RWPE1 (cell line): ENCODE measurements around the gene NUP205.

Experiments used
- CTCF ChIA-PET: fragments of 350-600 bp; sonication (Branson Sonifier 250); formaldehyde crosslinking; extraction: SDS; loops from one replicate; lab custom pipeline; 2021; lab: Yijun Ruan, JAX
- POLR2A ChIA-PET: fragments of 400-600 bp; formaldehyde crosslinking; extraction: SDS; loops from one replicate; lab custom pipeline; 2020; ENCODE audit warnings: antibody characterized with exemption; ENCODE audit not compliant: low non-redundant PET; lab: Yijun Ruan, JAX
- DNase-seq: peaks from one replicate; pipeline ENCODE4 v3.0.0; 2012; ENCODE audit warnings: low spot score
- H3K27ac ChIP-seq: fragments of 450-650 bp; 2 replicates; pipeline ENCODE4 v1.5.1; 2017
- CTCF ChIP-seq: fragments of 450-650 bp; conservative IDR thresholded peaks from 2 replicates; pipeline ENCODE4 v1.5.1; 2017; ENCODE audit warnings: low read depth, mild to moderate bottlenecking

Gene NUP205

GRCh38 chr7:135537905-135538304, 19.8 kb upstream of the NUP205 start:
- POLR2A ChIA-PET, result no interaction called here
- CTCF ChIA-PET, result no interaction called here
- DNase-seq, result no peak
- H3K27ac ChIP-seq, result no peak overlapping the region
- no peak for TF ChIP-seq CTCF

- POLR2A ChIA-PET, result no interaction called here
- CTCF ChIA-PET, result no interaction called here
Measured at GRCh38 chr7:135538376-135538775, 19.3 kb upstream of the NUP205 start.

GRCh38 chr7:135539629-135540028, 18.1 kb upstream of the NUP205 start:
- ChIA-PET CTCF (no interaction called here), POLR2A (no interaction called here)
- no peak overlapping the region for H3K27ac ChIP-seq
- DNase-seq, result no peak
- no peak for TF ChIP-seq CTCF

More at GRCh38 chr7:135538376-135538775, 19.3 kb upstream of the NUP205 start:
- H3K27ac ChIP-seq, result no peak overlapping the region
- no peak for TF ChIP-seq CTCF
- DNase-seq, result no peak

- TF ChIP-seq CTCF, result no peak
- ChIA-PET POLR2A (no interaction called here), CTCF (no interaction called here)
- H3K27ac ChIP-seq, result no peak overlapping the region
- DNase-seq, result no peak
Measured at GRCh38 chr7:135541029-135541428, 16.7 kb upstream of the NUP205 start.

GRCh38 chr7:135550196-135550595, 7.5 kb upstream of the NUP205 start:
- no peak overlapping the region for H3K27ac ChIP-seq
- ChIA-PET POLR2A (no interaction called here), CTCF (no interaction called here)
- DNase-seq, result no peak
- TF ChIP-seq CTCF, result no peak

- no peak for DNase-seq
- CTCF ChIA-PET, result no interaction called here
- H3K27ac ChIP-seq, result no peak overlapping the region
- POLR2A ChIA-PET, result no interaction called here
- TF ChIP-seq CTCF, result no peak
Measured at GRCh38 chr7:135552148-135552547, 5.6 kb upstream of the NUP205 start.

GRCh38 chr7:135553346-135553745, 4.4 kb upstream of the NUP205 start:
- no peak overlapping the region for H3K27ac ChIP-seq
- CTCF ChIA-PET, result no interaction called here
- DNase-seq, result no peak
- POLR2A ChIA-PET, result no interaction called here
- no peak for TF ChIP-seq CTCF
